AG09319 (cell line): ENCODE data around the gene WIZ.

Experiments
- DNase-seq: peaks from one replicate; pipeline ENCODE4 v3.0.0-alpha.2; 2010; ENCODE audit warnings: low read depth; ENCODE audit errors: extremely low read depth
- CTCF ChIP-seq: IDR thresholded peaks from 2 replicates; pipeline ENCODE4 v1.5.1; 2011; ENCODE audit warnings: low read depth, mild to moderate bottlenecking, inconsistent platforms, low read length, moderate library complexity

The WIZ gene

DNA sequence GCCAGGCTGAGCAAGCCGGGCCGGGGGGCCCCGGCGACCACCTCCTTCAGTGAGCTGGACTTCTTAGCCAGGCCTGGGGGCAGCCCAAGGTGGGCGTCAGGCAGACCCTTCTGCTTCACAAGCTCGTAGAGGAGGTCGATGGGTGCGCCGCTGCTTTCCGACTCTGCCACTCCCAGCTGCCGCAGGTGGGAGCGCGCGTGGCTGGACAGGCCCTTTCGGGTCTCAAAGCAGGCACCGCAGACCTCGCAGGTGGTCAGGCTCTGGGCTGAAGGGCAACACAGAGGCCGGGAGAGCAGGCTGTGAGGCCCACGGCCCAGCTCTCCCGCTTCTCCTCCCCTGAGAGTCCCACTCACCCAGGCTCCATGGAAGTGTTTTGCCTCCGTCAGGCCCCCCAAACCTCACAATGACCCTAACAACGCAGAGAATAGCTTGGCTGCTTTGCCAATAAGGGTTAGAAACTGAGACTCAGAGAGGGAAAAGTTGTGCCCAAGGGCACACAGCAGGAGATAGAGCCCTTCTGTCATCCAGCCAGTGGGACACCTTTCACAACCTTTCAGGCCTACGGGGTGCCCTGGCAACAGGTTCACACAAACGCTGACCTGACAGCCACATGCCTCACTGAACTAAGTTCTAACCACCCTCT lies 19.8 kb downstream of the WIZ start:
- DNase-seq = no peak
- TF ChIP-seq CTCF = no peak

GRCh38 chr19:15428956-15429824 lies 20.6 kb downstream of the WIZ start:
- no peak for TF ChIP-seq CTCF

GRCh38 chr19:15427991-15428471 lies 21.7 kb downstream of the WIZ start:
- TF ChIP-seq CTCF = no peak
- no peak for DNase-seq

More at GRCh38 chr19:15428956-15429824, 20.6 kb downstream of the WIZ start:
- DNase-seq = no peak

GRCh38 chr19:15427350-15427700 lies 22.4 kb downstream of the WIZ start:
- TF ChIP-seq CTCF = no peak
- DNase-seq = no peak

GRCh38 chr19:15426485-15427349 lies 23.0 kb downstream of the WIZ start:
- TF ChIP-seq CTCF = no peak
- DNase-seq = no peak

DNA sequence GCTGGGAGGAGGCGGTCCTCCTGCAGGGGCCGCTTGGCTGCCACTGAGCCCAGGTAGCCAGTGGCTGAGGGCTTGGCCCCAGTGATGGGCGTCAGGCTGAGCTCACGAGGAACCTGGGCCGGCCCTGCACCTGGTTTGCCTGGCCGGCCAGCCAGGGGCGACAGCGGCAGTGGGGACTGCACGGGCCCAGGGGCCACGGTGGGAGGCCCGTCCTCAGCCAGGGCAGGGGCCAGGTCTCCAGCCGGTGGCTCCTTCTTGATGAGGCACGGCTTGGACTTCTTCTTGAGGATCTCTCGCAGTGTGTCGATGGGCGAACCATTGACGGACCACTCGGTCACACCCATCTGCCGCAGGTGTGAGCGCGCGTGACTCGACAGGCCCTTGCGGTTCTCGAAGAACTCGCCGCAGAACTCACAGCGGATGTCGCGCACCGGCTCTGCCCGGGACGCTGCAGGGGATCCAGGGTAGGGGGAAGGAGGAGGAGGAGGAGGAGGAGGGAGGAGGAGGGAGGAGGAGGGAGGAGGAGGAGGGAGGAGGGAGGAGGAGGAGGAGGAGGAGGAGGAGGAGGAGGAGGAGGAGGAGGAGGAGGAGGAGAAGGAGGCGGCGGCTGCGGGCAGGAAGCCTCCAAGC lies 24.3 kb downstream of the WIZ start:
- no peak for TF ChIP-seq CTCF
- DNase-seq = no peak
